BJ (cell line): Measurements from ENCODE around the gene EPM2A. TPM values are rescaled to one million over a fixed set of nuclear protein-coding genes. Genes with fewer than 3 reads are reported as not detected.

Source experiments
- CTCF ChIA-PET: fragments of 350-600 bp; formaldehyde crosslinking; extraction: SDS; loops from one replicate; lab custom pipeline; 2021; ENCODE audit warnings: antibody characterized with exemption, inconsistent platforms; lab: Yijun Ruan, JAX
- POLR2A ChIA-PET: fragments of 300-600 bp; sonication (Branson Sonifier 250); formaldehyde crosslinking; extraction: SDS; loops from one replicate; lab custom pipeline; 2021; ENCODE audit warnings: antibody characterized with exemption; lab: Charles Lee
- DNase-seq: peaks from one replicate; pipeline ENCODE4 v3.0.0-alpha.2; 2011; ENCODE audit warnings: low read depth
- H3K27me3 ChIP-seq: 2 replicates; pipeline ENCODE4 v1.6.0; 2011; ENCODE audit warnings: low read length; ENCODE audit not compliant: control insufficient read depth, insufficient read depth
- H3K36me3 ChIP-seq: 2 replicates; pipeline ENCODE4 v1.5.1; 2011; ENCODE audit warnings: low read length; ENCODE audit not compliant: control insufficient read depth, insufficient read depth
- H3K4me3 ChIP-seq: 2 replicates; pipeline ENCODE4 v1.5.1; 2011; ENCODE audit warnings: low read depth, mild to moderate bottlenecking, control low read depth, low read length
- polyA plus RNA-seq: library from polyadenylated mRNA; depleted of rRNA; stranded (reverse); fragments of >200 nt; gene quantifications from 2 replicates; pipeline ENCODE4 v1.2.3, GENCODE V29; 2011
- TF ChIP-seq, protein P1 (sequence below): IDR thresholded peaks from 2 replicates; pipeline ENCODE4 v1.5.1; 2011; ENCODE audit warnings: low read depth, mild to moderate bottlenecking, control low read depth, inconsistent platforms, low read length, moderate library complexity; ENCODE audit not compliant: insufficient read depth

Gene EPM2A
- polyA plus RNA-seq, 1 experiment = 6.5 TPM

DNA sequence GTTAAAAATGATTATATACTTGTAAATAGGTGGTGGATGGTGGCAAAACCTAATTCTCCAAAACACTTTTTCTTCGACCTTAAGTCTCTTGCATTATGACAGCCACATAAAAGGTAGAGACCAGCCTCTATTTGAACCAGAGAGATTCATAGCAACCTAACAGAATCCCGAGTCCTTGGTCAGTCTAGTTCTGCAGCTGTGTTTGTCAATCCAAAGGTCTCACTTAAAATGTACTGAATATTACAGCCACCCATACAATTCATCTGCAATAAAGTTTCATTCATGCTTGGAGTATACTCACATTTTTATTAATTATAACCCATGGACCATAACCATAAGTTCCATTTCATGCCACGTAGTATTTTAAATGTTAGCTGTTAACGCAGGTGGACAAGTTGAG lies 87.2 kb downstream of the EPM2A start:
- TF ChIP-seq, protein P1, sequence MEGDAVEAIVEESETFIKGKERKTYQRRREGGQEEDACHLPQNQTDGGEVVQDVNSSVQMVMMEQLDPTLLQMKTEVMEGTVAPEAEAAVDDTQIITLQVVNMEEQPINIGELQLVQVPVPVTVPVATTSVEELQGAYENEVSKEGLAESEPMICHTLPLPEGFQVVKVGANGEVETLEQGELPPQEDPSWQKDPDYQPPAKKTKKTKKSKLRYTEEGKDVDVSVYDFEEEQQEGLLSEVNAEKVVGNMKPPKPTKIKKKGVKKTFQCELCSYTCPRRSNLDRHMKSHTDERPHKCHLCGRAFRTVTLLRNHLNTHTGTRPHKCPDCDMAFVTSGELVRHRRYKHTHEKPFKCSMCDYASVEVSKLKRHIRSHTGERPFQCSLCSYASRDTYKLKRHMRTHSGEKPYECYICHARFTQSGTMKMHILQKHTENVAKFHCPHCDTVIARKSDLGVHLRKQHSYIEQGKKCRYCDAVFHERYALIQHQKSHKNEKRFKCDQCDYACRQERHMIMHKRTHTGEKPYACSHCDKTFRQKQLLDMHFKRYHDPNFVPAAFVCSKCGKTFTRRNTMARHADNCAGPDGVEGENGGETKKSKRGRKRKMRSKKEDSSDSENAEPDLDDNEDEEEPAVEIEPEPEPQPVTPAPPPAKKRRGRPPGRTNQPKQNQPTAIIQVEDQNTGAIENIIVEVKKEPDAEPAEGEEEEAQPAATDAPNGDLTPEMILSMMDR = no peak
- ChIA-PET POLR2A (interaction anchor here (0.7 kb wide), 1 partner anchor 38 kb away, joined by 3 read pairs; no protein-coding TSS in a partner anchor), CTCF (interaction anchor here (0.9 to 2.0 kb wide), 2 partner anchors 14 to 56 kb away, joined by 3 to 5 read pairs; no protein-coding TSS in a partner anchor)
- H3K36me3 ChIP-seq = no peaks in the 10 kb centered on the region
- no peak overlapping the region for H3K4me3 ChIP-seq
- DNase-seq = no peak
- H3K27me3 ChIP-seq = no peaks in the 10 kb centered on the region

DNA sequence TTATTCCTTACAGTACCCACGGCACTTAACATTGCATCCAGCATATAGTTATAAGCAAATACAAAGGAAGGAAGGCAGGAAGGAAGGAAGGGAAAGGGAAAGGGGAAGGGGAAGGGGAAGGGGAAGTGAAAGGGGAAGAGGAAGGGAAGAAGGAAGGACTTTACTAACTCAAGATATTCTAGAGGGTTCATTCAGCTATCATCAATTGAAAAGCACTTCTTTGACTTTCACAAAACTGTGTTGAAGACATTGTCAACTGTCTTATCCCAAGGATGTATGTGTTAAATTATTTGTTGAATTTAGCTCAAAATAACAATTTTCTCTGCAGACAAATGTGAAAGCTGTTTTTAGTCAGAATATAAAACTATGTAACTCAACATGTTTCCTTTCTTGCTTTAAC lies 87.7 kb downstream of the EPM2A start:
- TF ChIP-seq, protein P1 = no peak
- ChIA-PET POLR2A (no interaction called here), CTCF (interaction anchor here (0.9 to 2.0 kb wide), 2 partner anchors 14 to 56 kb away, joined by 3 to 5 read pairs; no protein-coding TSS in a partner anchor)
- DNase-seq = no peak
- Histone ChIP-seq H3K27me3 (no peaks in the 10 kb centered on the region), H3K4me3 (no peak overlapping the region), H3K36me3 (no peaks in the 10 kb centered on the region)

DNA sequence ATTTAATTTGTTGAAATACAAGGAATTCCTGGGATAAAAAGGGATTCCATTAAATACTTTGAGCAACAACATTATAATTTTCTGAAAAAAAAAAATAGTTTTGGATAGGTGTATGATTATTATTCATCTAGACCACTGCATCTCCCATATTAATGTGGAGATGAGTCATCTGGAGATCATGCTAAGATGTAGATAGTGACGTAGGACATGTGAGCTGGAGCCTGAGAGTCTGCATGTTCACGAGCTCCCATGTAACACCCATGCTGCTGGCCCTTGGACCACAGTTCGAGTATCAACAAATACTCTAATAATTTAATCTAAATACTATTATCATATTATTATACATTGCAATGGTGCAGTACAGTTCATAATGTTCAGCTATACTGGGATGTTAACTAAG lies 91.6 kb downstream of the EPM2A start:
- Histone ChIP-seq H3K36me3 (no peaks in the 10 kb centered on the region), H3K27me3 (no peaks in the 10 kb centered on the region), H3K4me3 (no peak overlapping the region)
- TF ChIP-seq, protein P1 = no peak
- ChIA-PET CTCF (interaction anchor here (0.9 to 2.9 kb wide), 3 partner anchors 10 to 1096 kb away, joined by 3 to 14 read pairs (median 3); no protein-coding TSS in a partner anchor), POLR2A (no interaction called here)
- no peak for DNase-seq

- peak; percentile 3 for DNase-seq
- Histone ChIP-seq H3K4me3 (no peak overlapping the region), H3K36me3 (no peaks in the 10 kb centered on the region), H3K27me3 (no peaks in the 10 kb centered on the region)
- ChIA-PET POLR2A (no interaction called here), CTCF (interaction anchor here (0.6 to 2.9 kb wide), 26 partner anchors 9 to 1146 kb away, joined by 3 to 15 read pairs (median 4); no protein-coding TSS in a partner anchor)
- TF ChIP-seq, protein P1 = peak; percentile 89
These were observed 101.2 kb downstream of the EPM2A start for GRCh38 chr6:145633981-145634627.

DNA sequence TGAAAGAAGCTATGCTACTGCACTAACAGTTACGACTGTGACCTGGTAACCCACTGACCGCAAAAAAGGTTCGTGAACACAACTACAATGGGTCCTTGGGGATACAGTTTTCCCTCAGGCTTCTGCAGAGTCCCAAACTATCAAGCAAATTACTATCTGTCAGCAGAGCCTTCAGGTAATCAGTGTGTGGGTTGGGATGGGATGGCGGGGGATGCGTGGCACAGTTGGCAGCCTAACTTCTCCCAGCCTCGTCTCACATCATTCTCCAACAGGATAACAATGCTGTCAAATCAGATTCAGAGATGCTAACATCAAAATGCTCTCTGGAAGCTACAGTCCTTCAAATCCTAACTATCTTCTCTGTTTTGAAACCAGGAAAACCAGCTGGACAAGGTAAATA lies 102.3 kb downstream of the EPM2A start:
- no peaks in the 10 kb centered on the region for H3K27me3 ChIP-seq
- ChIA-PET POLR2A (no interaction called here), CTCF (interaction anchor here (0.6 to 2.9 kb wide), 17 partner anchors 7 to 1144 kb away, joined by 3 to 15 read pairs (median 4); no protein-coding TSS in a partner anchor)
- DNase-seq = no peak
- TF ChIP-seq, protein P1 = no peak
- no peaks in the 10 kb centered on the region for H3K36me3 ChIP-seq
- H3K4me3 ChIP-seq = no peak overlapping the region
